T1000 (cell line): Measurements from ENCODE around the gene THOC2.

Experiments
- DNase-seq: peaks from one replicate; lab custom pipeline; 2025; ENCODE audit warnings: mixed read lengths; lab: John Stamatoyannopoulos, UW

The THOC2 gene

GRCh38 chrX:123563167-123563566, 169.7 kb downstream of the THOC2 start:
- DNase-seq: no peak

- DNase-seq: no peak
Observed at GRCh38 chrX:123562342-123563146, 170.3 kb downstream of the THOC2 start.

GRCh38 chrX:123561439-123562215, 171.2 kb downstream of the THOC2 start:
- DNase-seq: no peak

- no peak for DNase-seq
Observed at GRCh38 chrX:123550829-123551228, 182.0 kb downstream of the THOC2 start.
